ENCODE measurements around the gene MAP3K3. TPM values are rescaled to one million over a fixed set of nuclear protein-coding genes. Genes with fewer than 3 reads are reported as not detected.

The MAP3K3 gene
- total and polyA plus RNA-seq, 9 of the 15 experiments (the other 6 are each of a cell fraction or from before 2014, with no cell fraction given), result 0.69 to 16.5 (median 12.1) TPM

GRCh38 chr17:63698886-63699637 is 76.8 kb downstream of the MAP3K3 start:
- FAIRE-seq, result no peak
- intact Hi-C loops (cut with micrococcal nuclease), result loop anchor here (5.0 to 10.0 kb wide), 3 partner anchors 77 to 272 kb away; partner anchors contain the start of gene MAP3K3
- no peaks in the 10 kb centered on the region for H3K27me3 ChIP-seq (ENCODE audit: control insufficient read depth in 2 of 2, insufficient read depth in 2 of 2, low read length in 2 of 2)
- no peak for ATAC-seq
- 53% methylated on average over 30 of the region's 45 CpGs for WGBS (ENCODE audit: insufficient coverage, low coverage, missing lambda C conversion rate)
- H3K4me1 ChIP-seq (replicated peaks in 1 of 2; ENCODE audit: control insufficient read depth in 2 of 2, insufficient read depth in 2 of 2, low read length in 2 of 2), result peaks cover 0 to 47% of the 10 kb centered on the region in 2 experiments; a peak in 2 of 5 replicates
- no peaks in the 10 kb centered on the region for H3K9me3 ChIP-seq (replicated peaks; ENCODE audit: control insufficient read depth, insufficient read depth, low read depth, low read length)
- TF ChIP-seq NRF1 (conservative IDR thresholded peaks at IDR 0.05 in 1 of 2, IDR thresholded peaks at IDR 0.05 in 1 of 2) (peak; percentile 24 to 29; a peak in 1 of 4 replicates), ZNF282 (CRISPR knock-in tag; IDR thresholded peaks at IDR 0.05) (no peak), PCBP1 (IDR thresholded peaks at IDR 0.05; ENCODE audit: low read depth, low read length, poor library complexity, severe bottlenecking) (peak; percentile 37), ZNF668 (CRISPR knock-in tag; IDR thresholded peaks at IDR 0.05) (no peak), FIP1L1 (IDR thresholded peaks at IDR 0.05; ENCODE audit: low read depth, low read length, poor library complexity, severe bottlenecking) (peak; percentile 14), ZNF318 (IDR thresholded peaks at IDR 0.05; ENCODE audit: borderline replicate concordance in 1 of 2, low read depth in 1 of 2) (no peak), HMG20A (CRISPR knock-in tag; conservative IDR thresholded peaks at IDR 0.05) (no peak), PRMT5 (CRISPR knock-in tag; IDR thresholded peaks at IDR 0.05) (0 out of 2 replicates have a peak, but pooled peaks have one; percentile 23), ILF3 (IDR thresholded peaks at IDR 0.05; ENCODE audit: borderline replicate concordance) (no peak), HNRNPUL1 (IDR thresholded peaks at IDR 0.05; ENCODE audit: low read length) (no peak)
- ChIA-PET CTCF (ENCODE audit: low intra/inter-chr PET ratio) (interaction anchor here (0.7 kb wide), 1 partner anchor 136 kb away, joined by 3 read pairs; no protein-coding TSS in a partner anchor), POLR2A (interaction anchor here (0.6 to 2.0 kb wide), 4 partner anchors 7 to 524 kb away, joined by 3 to 7 read pairs (median 4); partner anchors contain the start of genes CCDC47 and DDX42)
- H3K36me3 ChIP-seq (ENCODE audit: control insufficient read depth, insufficient read depth, low read length), result peaks cover 2% of the 10 kb centered on the region; the same call in 1 of the 3 replicates
- no TSS peak for BruUV-seq (replicated peaks)
- no peaks in the 10 kb centered on the region for H3K79me2 ChIP-seq (ENCODE audit: control insufficient read depth, insufficient read depth, low read length)
- in situ Hi-C loops (cut with MboI), result no loop called here
- H3K9ac ChIP-seq (ENCODE audit: insufficient read depth in 1 of 2, low read depth in 2 of 2, low read length in 2 of 2), result peak overlapping the region in 1 of 2 experiments; percentile 58; a peak in 2 of 4 replicates
- H4K20me1 ChIP-seq (replicated peaks; ENCODE audit: control insufficient read depth, insufficient read depth, low read length), result no peaks in the 10 kb centered on the region
- H3K4me3 ChIP-seq, result peak overlapping the region; percentile 51
- no peaks in the 10 kb centered on the region for H3K9me1 ChIP-seq (ENCODE audit: control insufficient read depth, insufficient read depth, low read length)
- no peak overlapping the region for H3K4me2 ChIP-seq (ENCODE audit: insufficient read depth, low read length)
- H2AFZ ChIP-seq (ENCODE audit: low read depth, low read length), result no peak overlapping the region
- H3K27ac ChIP-seq (ENCODE audit: extremely low read depth, low read depth, low read length), result no peak overlapping the region
- no peak for DNase-seq (ENCODE audit: extremely low read depth in 1 of 4, low spot score in 3 of 4)
